HG02973 (cell line): ENCODE measurements around the gene CHSY1.
"Not testable (repeated sequence)": the region's sequence is repeated elsewhere in the genome, so short reads cannot be mapped to it uniquely, and the experiment has no call there.

Experiments used
- ATAC-seq: cut with Tn5 transposase; IDR thresholded peaks from one replicate; pipeline ENCODE4 v1.9.1; 2021; ENCODE audit warnings: moderate library complexity; ENCODE audit not compliant: unreplicated experiment

The CHSY1 gene

DNA sequence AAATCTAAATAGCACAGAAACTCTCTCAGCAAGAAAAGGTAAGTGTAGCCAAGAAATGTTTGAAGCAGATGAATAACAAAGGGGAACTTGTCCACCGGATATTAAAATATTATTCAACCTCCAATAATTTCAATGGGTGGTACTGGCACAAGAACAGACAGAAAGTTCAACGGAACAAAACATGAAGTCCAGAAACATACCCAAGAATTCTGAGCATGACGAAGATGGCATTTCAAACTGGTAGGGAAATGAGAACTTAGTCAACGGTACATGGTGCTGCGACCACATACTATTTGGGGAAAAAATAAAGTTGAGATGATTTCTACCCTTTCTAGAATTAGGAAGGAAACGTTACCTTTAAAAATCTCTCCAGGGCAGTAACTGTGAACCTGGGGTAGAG, 5.5 kb downstream of the CHSY1 start:
- no peak for ATAC-seq

GRCh38 chr15:101244889-101245668, 6.8 kb downstream of the CHSY1 start:
- ATAC-seq = no peak

- no peak for ATAC-seq
Observed at GRCh38 chr15:101244036-101244781, 7.6 kb downstream of the CHSY1 start.

- no peak for ATAC-seq
Observed at GRCh38 chr15:101243420-101243819, 8.4 kb downstream of the CHSY1 start.

DNA sequence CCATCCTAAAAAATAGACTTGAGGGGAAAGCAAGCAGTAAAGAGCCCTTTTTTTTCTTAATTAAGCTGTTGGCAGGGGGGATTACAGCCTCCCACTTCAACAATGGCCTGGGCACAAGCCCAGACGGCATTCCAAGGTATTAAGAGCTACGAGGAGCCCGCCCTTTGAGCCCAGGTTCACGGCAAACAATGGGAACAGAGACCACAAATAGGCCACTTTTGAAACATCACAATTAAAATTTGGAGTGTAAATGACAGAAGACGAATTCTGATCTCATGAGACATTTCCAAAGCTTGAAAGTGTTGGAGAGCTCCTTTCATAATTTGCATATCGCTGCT, 8.9 kb downstream of the CHSY1 start:
- ATAC-seq = no peak

DNA sequence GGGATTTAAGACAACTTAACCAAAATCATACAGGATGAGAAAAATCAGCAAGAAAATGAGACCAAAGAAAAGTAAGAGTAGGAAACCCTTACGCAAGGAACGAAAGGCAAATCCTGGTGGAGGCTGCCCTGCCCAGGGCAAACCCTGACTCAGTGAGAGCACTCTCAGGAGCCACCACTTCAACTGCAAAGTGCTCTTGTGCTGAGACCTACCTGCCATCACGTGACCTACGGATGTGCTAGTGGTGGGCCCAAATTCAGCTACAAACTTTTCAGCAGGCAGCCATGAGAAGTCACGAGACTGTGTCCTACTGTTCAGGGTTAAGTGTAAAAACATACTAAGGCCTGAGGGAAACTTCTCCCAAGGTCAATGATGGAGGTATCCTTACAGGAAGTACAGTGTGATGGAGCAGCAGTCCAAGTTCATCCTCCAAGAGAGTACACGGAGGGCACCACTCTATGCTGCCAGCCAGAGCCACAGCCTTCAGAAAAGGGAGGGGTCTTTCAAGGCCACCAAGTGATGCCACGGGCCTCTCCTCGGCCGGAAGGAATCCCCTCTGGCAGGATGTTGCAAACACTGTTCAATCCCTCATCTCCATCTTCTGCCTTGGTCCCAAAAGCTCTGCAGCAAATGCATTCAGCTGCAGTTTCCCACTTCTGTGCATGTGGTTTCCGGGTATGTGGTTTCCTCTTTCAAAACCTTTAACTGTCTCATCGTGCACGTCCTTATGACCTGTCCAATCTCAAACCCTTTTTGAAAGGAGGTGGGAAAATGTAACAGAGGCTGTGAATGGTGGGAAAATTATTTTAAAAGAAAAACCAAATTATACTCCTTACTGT, 9.5 kb downstream of the CHSY1 start:
- ATAC-seq = peak; percentile 71

GRCh38 chr15:101240358-101240757, 11.5 kb downstream of the CHSY1 start:
- ATAC-seq = no peak

- ATAC-seq = no peak
Observed at GRCh38 chr15:101239724-101240136, 12.1 kb downstream of the CHSY1 start.

- no peak for ATAC-seq
Observed at GRCh38 chr15:101237251-101237650, 14.6 kb downstream of the CHSY1 start.

GRCh38 chr15:101233651-101234280, 18.1 kb downstream of the CHSY1 start:
- no peak for ATAC-seq

GRCh38 chr15:101232677-101233076, 19.2 kb downstream of the CHSY1 start:
- no peak for ATAC-seq

- ATAC-seq = no peak
Observed at GRCh38 chr15:101228313-101228712, 23.5 kb downstream of the CHSY1 start.

GRCh38 chr15:101225658-101226057, 26.2 kb downstream of the CHSY1 start:
- no peak for ATAC-seq

DNA sequence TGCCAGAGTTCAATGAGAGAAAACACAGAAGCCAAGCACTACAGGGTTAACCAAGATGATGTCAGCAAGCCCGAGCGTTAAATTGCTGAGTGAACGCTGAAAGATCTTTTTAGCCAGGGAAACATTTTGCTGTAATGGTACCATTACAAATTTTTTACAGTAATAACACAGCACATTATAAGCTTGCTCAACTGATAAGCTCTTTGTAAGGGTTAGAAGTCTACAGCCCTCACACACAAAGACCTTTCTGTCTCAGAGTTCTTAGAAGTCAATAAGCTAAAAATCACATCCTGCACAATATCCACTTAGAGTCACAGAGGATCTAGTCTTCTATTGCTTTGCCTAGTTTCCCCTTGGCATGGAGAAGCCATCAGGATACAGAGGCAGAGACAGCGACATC, 29.9 kb downstream of the CHSY1 start:
- no peak for ATAC-seq

- no peak for ATAC-seq
Observed at GRCh38 chr15:101220060-101220459, 31.8 kb downstream of the CHSY1 start.

DNA sequence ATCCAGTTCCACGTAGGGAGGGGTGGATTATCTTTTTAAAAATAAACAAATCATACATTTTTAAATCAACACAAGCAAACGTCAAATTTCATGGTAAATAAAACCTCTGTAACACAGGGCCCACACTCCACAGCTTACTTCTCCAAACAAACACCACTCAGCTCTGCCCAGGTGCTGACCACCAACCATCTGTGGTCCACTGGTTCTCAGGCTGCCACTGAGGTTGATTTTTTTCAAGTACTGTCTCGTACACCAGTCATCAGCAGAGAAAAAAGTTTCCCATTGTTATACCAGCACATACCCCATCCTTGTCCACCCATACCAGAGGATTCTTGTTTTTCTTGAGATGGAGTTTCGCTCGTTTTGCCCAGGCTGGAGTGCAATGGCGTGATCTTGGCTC, 32.4 kb downstream of the CHSY1 start:
- ATAC-seq = no peak

GRCh38 chr15:101217446-101217845, 34.4 kb downstream of the CHSY1 start:
- no peak for ATAC-seq

- no peak for ATAC-seq
Observed at GRCh38 chr15:101216100-101216499, 35.7 kb downstream of the CHSY1 start.

GRCh38 chr15:101215681-101216080, 36.2 kb downstream of the CHSY1 start:
- no peak for ATAC-seq

- ATAC-seq = not testable (repeated sequence)
Observed at GRCh38 chr15:101214435-101215097, 37.3 kb downstream of the CHSY1 start.

GRCh38 chr15:101213570-101213969, 38.3 kb downstream of the CHSY1 start:
- no peak for ATAC-seq
